GM18498 (cell line): ENCODE data around the gene NDUFB1.

ENCODE experiments used
- ATAC-seq: cut with Tn5 transposase; IDR thresholded peaks from one replicate; pipeline ENCODE4 v1.9.1; 2021; ENCODE audit warnings: mild to moderate bottlenecking, moderate library complexity; ENCODE audit not compliant: unreplicated experiment

Gene NDUFB1

DNA sequence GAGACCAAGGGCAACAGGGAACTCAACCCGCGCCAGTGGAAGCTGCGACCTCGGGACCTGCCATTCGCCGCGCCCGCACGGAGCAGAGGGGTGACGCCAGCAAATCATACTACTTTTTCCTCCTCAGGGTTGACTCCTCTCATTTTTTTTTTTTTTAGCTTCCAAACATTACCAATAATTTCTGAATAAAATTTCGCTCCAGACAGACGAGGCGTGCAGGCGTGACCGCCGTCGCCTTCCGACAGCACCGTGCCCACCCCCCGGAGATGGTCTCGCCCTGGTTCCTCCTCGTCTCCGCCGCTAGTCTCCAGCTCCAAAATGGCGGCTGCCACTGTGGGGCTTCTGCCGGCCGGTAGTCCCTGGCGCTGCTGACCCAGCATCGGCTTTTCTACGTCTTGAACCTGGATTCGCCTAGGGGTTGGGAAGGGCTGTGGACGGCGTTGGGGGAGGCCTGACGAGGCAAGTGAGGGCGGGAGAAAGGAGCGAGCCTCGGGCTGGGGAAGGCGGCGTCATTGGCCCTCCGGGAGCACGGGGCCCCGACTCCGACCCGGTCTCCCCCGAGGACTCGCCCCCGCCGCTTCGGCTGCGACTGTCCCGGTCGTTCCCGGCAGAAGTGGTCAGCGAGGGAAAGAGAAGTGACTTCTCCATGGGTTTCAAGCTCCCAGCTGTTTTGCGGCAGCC, at the start of gene NDUFB1, which contains the start of gene CPSF2:
TSS of gene NDUFB1 (minus strand) at position 37 of the 681 bp plus-strand sequence. CDS start 4,069 bp downstream, outside the sequence.
TSS of gene CPSF2 (plus strand) at position 300 of the 681 bp plus-strand sequence. CDS start 9,016 bp downstream, outside the sequence.
- ATAC-seq: peak; percentile 90

DNA sequence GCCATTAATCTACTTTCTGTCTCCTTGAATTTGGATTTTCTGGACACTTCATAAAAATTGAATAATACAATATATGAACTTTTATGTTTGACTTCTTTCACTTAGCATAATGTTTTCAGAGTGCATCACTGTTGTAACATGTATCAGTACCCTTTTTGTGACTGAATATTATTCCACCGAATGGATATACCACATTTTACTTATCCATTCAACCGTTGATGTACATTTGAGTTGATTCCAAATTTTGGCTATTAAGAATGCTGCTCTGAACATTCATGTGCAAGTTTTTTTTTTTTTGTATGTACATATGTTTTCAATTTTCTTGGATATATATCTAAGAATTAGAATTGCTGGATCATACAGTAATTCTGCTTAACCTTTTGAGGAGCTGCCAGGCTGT, 43.5 kb upstream of the NDUFB1 start:
- no peak for ATAC-seq

DNA sequence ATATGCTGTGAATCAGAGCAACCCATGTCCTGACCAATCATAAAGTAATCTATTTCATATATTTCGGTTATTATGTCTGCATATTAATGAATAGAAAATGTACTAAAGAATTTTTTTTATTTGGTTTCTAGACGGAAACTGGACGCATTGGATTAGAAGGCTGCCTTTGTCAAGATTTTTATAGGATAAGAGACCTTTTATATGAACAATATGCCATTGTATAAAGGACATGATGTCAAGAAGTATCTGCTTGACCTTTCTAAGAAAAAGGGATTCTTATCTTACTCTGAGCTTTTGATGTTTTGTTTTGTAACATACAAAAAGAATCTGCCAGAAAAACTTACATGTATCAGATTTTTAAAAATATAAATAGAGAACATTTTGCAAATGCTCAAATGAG, 40.0 kb upstream of the NDUFB1 start:
- ATAC-seq: no peak

DNA sequence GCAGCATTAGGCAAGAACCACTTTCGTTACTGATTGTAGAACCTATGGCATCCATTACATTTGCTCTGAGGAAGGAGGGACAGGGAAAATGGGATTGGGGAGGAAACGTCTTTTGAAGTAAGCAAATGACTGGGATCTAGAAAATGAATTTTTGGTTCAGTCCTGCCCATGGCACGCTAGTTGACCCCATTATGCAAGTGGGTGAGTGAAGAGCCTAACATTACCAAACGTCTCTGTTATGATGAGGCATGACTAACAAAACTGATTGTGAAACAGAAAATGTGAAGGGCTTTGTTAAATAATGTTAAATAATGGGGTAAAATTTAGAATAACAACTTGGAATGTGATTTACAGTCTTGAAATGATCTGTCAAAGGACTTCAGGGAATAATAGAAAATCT, 39.1 kb upstream of the NDUFB1 start:
- peak; percentile 47 for ATAC-seq

DNA sequence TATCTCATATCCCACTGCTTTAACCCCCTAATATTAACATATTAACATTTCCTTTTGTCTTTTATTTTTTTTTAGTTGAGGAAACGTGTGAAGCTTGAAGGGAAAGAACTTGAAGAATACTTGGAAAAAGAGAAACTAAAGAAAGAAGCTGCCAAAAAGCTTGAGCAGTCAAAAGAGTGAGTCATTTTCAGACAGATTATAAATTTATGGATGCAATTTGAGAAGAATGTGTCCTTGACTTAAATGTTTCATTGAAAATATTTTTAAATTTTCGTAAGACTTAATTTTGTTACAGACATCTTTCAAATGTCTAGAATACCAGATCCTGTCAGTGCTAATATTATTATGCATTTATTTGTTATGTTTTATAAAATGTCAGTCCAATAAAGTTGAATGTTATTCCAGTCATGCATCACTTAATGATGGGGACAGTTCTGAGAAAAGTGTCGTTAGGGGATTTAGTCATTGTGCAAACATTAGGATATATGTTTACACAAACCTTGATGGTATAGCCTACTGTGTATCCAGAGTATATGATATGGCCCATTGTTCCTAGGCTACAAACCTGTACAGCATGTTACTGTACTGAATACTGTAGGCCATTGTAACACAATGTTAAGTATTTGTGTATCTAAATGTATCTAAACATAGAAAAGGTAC, 32.9 kb upstream of the NDUFB1 start:
- no peak for ATAC-seq

DNA sequence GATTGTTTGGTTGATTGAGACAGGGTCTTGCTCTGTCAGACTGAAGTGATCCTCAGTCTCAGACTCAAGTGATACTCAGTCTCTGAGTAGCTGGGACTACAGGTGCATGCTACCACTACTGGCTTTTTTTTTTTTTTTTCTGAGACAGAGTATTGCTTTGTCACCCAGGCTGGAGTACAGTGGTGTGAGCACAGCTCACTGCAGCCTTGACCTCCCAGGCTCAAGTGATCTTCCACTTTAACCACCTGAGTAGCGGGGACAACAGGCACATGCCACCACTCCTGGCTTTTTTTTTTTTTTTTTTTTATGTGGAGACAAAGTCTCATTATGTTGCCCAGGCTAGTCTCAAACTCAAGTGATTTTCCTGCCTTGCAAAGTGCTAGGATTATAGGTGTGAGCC, 32.1 kb upstream of the NDUFB1 start:
- ATAC-seq: no peak

DNA sequence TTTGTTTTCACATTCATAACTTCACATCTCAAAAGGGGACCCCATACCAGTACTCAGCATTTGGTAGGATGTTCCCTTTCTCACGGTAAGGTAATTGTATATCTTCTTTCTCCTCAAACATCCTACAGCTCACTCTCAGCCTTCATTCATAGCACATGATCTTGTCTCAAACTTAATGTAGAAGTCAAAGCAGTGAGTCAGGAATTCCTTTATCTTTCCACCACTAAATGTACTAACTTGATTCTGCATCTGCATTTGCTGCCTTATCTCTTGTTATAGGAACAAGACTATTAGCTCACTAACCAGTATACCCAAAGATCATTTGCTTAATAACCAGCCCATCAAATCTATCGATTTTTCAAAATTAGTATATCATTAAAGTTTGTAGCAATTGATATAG, 23.2 kb upstream of the NDUFB1 start:
- no peak for ATAC-seq

DNA sequence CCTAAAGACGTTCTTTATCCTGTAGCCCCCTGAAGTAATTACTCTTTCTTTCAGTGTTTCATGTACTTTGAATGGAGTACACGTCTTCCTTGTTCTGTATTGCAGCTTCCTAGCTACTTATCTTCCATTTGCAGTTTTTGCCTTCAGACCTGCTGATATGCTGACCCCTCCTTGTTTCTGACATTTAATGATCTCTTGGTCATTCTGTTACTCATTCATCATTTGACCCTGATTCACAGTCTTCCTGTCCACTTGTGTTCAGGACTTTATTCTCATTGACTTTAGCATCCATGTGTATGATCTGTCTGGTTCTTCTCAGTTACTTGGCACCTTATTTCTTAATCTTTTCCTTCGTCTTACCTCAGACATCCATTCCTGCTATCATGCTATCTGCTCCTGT, 22.5 kb upstream of the NDUFB1 start:
- no peak for ATAC-seq

DNA sequence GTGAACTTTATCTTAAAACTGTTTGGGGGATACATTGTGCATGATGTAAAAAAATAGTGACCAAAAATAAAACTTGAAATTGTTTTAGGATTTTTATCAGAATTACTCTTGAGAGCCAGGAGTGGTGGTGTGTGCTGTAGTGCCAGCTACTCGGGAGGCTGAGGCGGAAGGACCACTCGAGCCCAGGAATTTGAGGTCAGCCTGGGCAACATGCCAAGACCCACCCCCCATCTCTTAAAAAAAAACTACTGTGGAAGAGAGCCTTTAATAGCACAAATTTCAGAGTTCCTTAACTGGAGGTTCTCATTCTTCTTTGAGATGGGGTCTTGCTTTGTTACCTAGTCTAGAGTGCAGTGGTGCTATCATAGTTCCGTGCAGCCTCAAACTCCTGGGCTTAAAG, 21.8 kb upstream of the NDUFB1 start:
- ATAC-seq: no peak

DNA sequence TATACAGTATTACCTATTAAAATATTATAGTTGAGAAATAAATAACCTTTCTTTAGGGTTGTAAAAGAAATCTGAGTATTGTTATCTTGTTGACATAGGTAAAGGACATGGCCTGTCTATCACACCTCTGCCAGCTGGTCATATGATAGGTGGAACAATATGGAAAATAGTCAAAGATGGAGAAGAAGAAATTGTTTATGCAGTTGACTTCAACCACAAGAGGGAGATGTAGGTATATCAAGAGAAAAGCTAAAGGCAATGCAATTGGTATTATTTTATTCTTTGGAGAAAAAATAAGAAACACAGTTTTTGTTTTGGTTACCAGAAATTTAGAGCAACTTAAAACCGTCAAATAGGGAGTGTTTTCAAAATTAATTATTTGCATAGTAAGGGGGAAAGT, 13.8 kb upstream of the NDUFB1 start:
- ATAC-seq: no peak

DNA sequence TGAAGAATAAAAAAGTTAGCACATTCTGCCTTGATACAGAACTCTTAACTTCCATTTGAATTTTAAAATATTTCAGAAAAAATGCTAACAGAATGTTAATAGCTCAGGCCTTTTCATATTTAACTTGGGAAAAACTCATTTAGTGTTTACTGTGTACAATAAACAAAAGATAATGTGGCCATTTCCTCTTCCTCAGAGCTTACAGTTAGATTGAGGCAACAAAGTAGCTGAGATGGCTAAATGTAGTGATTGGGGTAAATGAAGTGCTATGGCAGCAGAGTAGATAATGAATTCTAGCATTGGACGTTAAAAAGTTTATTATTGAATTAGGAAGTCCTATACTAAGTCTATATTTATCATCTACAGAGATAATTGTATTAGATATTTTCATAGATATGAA, 12.9 kb upstream of the NDUFB1 start:
- no peak for ATAC-seq

DNA sequence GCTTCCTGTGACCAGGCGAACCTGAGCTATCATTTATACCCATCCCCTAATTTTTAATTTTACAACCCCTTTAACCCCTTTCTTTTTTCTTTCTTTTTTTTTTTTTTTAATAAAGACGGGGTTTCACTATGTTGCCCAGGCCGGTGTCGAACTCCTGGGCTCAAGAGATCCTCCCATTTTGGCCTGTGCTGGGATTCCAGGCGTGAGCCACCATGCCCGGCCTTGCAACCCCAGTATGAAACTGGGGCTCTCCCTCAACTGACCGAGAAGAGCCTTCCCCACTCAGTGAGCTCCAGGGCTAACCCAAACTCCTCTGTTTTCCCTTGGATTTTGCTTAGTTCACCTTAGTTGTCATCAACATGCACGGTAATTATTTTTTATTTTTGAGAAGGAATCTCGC, 1.3 kb upstream of the NDUFB1 start:
- ATAC-seq: no peak

DNA sequence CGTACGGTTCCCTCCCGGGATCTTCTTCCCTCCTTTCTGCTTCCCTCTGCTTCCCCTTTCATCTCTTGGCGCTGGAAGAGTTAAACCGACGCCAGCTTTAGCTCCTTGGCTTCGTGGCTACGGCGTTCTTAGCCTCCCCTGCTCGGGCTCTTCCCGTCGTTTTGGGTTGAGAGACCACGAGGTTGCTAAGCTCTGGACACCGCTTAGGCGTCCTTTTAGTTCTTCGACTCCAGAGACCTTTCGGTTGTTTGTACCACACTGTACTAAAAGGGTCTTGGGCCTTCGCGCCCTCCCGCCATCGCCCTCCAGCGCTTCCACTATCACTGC, 808 bp upstream of the NDUFB1 start:
- ATAC-seq: no peak

DNA sequence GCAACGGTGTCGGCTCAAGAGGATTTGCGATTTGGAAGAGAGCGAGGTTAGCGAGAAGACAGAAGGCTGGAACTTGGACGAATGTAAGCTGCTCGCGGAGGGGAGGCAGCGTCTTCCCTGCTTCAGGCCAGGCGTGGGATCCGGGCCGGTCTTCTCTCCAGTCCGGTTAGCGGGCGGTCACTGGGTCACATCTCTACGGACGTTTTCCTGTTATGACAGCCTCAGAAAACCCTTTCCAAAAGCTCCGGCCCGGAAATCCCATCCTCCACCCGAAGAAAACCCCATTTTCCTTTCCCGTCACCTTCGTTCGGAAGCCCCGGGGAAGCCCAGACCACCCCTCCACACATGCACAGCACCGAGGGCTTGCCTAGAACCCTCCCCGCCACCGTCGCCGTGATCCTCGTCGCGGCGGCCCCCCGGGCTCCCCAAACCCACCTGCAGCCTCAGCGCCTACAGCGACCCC, 268 bp downstream of the NDUFB1 start:
- peak; percentile 17 for ATAC-seq

DNA sequence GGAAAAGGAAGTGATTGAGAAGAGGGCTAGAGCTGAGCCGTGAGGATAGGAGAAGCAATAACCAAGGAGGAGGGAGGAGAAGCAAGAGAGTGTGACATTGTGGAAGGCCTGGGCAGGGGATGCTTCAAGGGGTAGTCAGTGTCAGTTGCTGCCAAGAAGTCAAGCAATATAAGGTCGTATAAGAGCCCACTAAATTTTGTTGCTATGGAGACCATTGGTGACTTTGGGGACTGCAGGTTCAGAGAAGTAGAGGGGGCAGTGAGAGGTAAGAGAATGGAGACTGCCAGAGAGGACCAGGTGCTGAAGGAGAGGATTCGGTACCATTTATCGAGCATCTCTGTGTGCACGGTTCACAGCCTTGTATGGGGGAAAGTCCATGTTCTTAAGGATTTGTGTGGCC, 12.0 kb downstream of the NDUFB1 start:
- ATAC-seq: no peak

DNA sequence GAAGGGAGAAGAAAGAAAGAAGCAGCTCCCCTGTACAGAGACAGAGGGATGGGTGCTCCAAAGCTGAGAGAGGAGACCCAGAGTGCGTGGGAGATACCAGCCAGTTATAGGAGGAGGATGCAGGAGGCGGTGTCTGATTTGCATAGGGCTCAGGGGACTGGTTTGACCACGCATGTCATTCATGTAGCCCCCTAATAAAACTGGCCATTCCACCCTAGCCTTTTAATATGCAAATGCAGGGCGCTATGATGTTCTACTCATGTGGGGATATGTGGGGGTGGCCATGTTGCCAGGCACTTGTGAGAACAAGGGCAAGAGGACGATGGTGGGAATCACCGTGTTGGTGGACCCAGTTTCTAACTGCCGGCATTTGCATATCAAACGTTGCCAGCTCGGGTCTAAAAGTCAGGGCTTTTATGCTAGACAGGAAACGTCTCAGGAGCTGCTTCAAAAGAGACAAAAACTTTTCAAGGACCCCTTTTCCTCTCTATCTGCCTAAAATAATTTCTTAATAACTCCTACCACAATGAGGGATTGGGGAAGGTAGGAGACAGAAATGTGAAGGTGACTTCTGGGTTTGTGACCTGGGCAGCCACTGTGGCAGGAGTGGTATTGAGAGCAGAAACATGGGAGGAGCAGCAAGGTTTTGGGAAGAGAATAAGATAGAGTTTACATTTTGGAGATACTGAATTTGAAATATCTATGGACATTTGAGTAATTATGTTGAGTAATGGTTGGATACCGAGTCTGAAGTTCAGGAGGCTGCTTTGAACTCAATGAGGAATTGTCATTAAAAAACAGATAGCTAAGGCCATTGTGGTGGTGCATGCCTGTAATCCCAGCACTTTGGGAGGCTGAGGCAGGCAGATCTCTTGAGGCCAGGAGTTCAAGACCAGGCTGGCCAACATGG, 12.9 kb downstream of the NDUFB1 start:
- no peak for ATAC-seq

DNA sequence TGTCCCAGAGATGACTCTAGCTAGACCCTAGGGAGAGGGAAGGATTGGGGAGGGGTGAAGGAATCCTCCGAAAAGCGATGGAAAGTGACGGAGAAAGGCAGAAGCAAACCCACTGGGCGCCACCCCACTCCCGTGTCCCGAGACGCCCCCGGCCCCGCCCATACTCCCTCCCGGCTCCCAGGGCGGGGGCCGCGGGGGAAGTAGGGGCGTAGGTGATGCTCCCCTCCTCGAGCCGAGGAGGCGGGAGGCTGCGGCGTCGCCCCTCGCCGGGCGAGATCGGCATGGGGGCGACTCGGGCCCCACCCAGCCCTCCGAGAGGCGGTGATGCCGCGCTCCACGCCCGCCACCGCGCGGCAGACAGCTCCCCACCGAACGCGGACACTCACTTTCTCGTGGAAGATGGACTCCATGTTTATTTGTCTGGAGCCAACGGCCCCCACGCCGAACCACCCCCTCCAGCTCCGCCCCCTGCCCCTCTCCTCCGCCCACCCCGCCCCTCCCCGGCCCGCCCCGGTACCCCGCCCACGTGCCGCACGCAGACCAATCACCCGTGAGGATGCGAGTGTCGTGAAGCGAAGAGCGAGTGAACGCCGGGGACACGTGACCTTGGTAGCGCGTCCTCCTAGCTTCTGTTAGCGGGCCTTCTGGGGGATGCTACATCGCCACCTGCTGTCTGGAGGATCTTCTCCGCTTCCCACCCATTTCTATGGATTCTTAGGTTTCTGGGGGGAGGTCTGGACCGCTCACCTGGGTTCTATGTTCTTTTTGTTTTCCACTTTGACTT, 15.2 kb downstream of the NDUFB1 start, which contains the start of gene ATXN3:
TSS of gene ATXN3 (minus strand) at position 440 of the 784 bp plus-strand sequence. CDS start at position 410, 30 bp downstream.
- ATAC-seq: peak; percentile 89

DNA sequence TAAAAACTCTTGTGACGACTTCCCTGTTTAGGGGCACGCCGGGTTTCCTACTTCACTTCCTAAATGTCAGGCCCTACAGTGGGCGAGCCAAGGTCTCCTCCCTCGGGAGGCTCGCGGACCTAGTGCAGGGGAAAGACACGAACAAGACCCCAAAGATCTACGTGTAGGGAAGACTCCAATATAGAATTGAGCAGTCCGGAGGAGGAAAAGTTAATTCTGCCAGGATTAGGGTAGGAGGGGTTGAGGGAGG, 15.7 kb downstream of the NDUFB1 start:
- ATAC-seq: peak; percentile 7

DNA sequence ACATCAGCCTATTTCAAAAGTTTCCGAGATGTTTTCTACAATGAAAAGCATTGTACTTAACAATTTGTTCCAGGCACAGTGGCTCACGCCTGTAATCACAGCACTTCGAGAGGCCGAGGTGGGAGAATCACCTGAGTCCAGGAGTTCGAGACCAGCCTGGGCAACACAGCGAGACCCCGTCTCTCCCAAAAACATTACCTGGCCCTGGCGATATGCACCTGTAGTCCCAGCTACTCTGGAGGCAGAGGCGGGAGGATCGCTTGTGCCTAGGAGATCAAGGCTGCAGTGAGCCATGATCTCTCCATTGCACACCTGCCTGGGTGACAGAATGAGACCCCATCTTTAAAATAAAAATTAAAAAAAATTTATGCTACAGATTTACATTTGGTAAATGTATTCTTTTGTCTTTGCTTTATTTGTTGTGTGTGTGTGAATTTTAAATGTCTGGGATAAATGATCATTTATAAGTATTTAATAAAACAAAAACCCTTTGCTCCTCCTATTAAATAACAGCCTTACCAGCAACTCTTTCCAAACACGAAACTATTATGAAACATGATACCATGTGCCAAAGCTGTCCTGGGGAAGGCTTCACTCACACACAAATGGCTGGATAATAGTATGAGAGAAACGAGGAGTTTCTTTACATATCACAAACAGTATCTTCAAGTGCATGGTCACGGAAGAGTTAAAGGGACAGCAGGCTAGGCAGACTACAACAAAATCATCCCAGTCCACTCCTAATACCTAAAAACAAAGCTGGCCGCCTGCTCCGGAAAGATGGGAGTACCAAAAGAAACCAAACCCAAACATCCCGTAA, 16.2 kb downstream of the NDUFB1 start:
- no peak for ATAC-seq

DNA sequence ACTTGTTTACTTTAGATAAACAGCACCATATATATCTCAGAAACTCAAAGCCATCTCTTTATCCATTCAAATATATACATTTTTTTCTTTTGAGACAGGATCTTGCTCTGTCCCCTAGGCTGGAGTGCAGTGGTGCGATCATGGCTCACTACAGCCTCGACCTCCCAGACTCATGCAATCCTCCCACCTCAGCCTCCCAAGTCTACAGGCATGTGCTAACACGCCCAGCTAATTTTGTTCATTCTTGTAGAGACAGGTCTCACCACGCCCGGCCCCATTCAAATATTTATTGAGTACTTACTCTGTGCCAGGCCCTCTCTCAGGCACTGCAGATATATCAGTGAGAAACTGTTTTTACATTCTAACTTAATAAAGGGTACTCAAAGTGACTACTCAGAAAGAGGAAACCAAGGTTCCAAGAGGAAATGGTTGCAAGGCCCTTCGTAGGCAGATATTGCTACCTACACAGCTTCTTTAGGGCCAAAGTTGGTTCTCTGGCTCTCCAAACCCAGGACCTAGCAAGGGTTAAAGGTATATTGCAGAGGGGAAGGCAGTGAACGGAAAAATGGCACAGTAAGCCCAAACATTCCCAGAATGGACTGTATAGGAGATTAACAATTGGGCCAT, 18.0 kb downstream of the NDUFB1 start:
- ATAC-seq: no peak
